GM10847 (cell line): ENCODE data around the gene UPK3B.

Experiments used
- POLR2A ChIP-seq: IDR thresholded peaks from 2 replicates; pipeline ENCODE4 v1.6.1; 2011; ENCODE audit not compliant: insufficient read length; ENCODE audit errors: extremely low read depth

The UPK3B gene

GRCh38 chr7:76549025-76549854, 38.9 kb downstream of the UPK3B start:
- peak; percentile 54 for TF ChIP-seq POLR2A
